Tibial nerve (tissue), 4 donors: ENCODE measurements around the gene ANO4. TPM values are rescaled to one million over a fixed set of nuclear protein-coding genes. Genes with fewer than 3 reads are reported as not detected.

Experiments
- DNase-seq, 2 donors: peaks; one replicate each; pipeline ENCODE4 v3.0.0-alpha.2; 2019; ENCODE audit warnings: low spot score in 2 of 2
- H3K27ac ChIP-seq, 4 donors: fragments of 200-600 bp; sonication (generic) in 3 of 4; one replicate each; pipeline ENCODE4 v1.5.1; 2017 to 2019; ENCODE audit warnings: mild to moderate bottlenecking in 1 of 4
- H3K27me3 ChIP-seq, 2 donors: fragments of 200-600 bp; sonication (generic) in 1 of 2; one replicate each; pipeline versions ENCODE4 v1.5.1 to v1.6.0; 2017 to 2019
- H3K36me3 ChIP-seq, 3 donors: fragments of 200-600 bp; sonication (generic); one replicate each; pipeline ENCODE4 v1.5.1; 2018 to 2019
- H3K4me1 ChIP-seq, 4 donors: fragments of 200-600 bp; sonication (generic) in 3 of 4; one replicate each; pipeline ENCODE4 v1.5.1; 2017 to 2019
- H3K4me3 ChIP-seq, 4 donors: fragments of 200-600 bp; sonication (generic) in 3 of 4; one replicate each; pipeline ENCODE4 v1.5.1; 2017 to 2019; ENCODE audit warnings: mild to moderate bottlenecking in 1 of 4, moderate library complexity in 1 of 4
- H3K9me3 ChIP-seq, 4 donors: fragments of 200-600 bp; sonication (generic) in 3 of 4; one replicate each; pipeline ENCODE4 v1.5.1; 2017 to 2019
- CTCF ChIP-seq, 5 experiments: fragments of 200-600 bp in 3 of 5; fragments of 450-650 bp in 2 of 5; sonication (generic) in 3 of 5; IDR thresholded peaks; one replicate each; pipeline ENCODE4 v1.5.1; 2016 to 2019; ENCODE audit warnings: antibody characterized with exemption in 5 of 5, mild to moderate bottlenecking in 3 of 5, moderate library complexity in 2 of 5
- EP300 ChIP-seq, 2 donors: sonication (generic); formaldehyde crosslinking; IDR thresholded peaks; one replicate each; pipeline ENCODE4 v1.6.1; 2017; ENCODE audit warnings: antibody characterized with exemption in 2 of 2, mild to moderate bottlenecking in 1 of 2
- POLR2A ChIP-seq, 2 donors: fragments of 450-650 bp; IDR thresholded peaks; one replicate each; pipeline ENCODE4 v1.6.1; 2017; ENCODE audit warnings: antibody characterized with exemption in 2 of 2, mild to moderate bottlenecking in 2 of 2, moderate library complexity in 2 of 2
- WGBS, 2 donors: methylation state at CpG; one replicate each; pipeline ENCODE4 v1.1.5; 2018; 5-methylcytosine and 5-hydroxymethylcytosine counted together
- total RNA-seq, 4 donors: library from RNA; depleted of rRNA; stranded (reverse); fragments of >200 nt; gene quantifications; one replicate each; pipeline ENCODE4 v1.1.0, GENCODE V29; 2016

The ANO4 gene
- total RNA-seq, 4 donors from 2014 or later, result 0.63 to 3.9 (median 1.3) TPM; not detected in 1

GRCh38 chr12:100942984-100943749 is 148.6 kb downstream of the ANO4 start:
- DNase-seq, result no peak

GRCh38 chr12:100951756-100952155 is 157.2 kb downstream of the ANO4 start:
- DNase-seq, result no peak
- 94 to 100% methylated on average over 1 of the region's 1 CpG for whole genome bisulfite sequencing, 2 donors
- H3K4me1 ChIP-seq, result no peaks in the 10 kb centered on the region
- no peaks in the 10 kb centered on the region for H3K36me3 ChIP-seq
- no peaks in the 10 kb centered on the region for H3K9me3 ChIP-seq
- no peak overlapping the region for H3K27ac ChIP-seq
- no peak overlapping the region for H3K4me3 ChIP-seq
- TF ChIP-seq EP300 (IDR thresholded peaks at IDR 0.05), result no peak
- no peak for TF ChIP-seq CTCF (IDR thresholded peaks at IDR 0.05)
- no peak for TF ChIP-seq POLR2A (IDR thresholded peaks at IDR 0.05)
- H3K27me3 ChIP-seq, result no peaks in the 10 kb centered on the region

More at GRCh38 chr12:100942984-100943749, 148.6 kb downstream of the ANO4 start:
- no peaks in the 10 kb centered on the region for H3K36me3 ChIP-seq
- H3K27me3 ChIP-seq, result no peaks in the 10 kb centered on the region
- no peak overlapping the region for H3K27ac ChIP-seq
- no peaks in the 10 kb centered on the region for H3K9me3 ChIP-seq
- TF ChIP-seq EP300 (IDR thresholded peaks at IDR 0.05), result no peak
- no peak for TF ChIP-seq POLR2A (IDR thresholded peaks at IDR 0.05)
- no peak for TF ChIP-seq CTCF (IDR thresholded peaks at IDR 0.05)
- 67 to 76% methylated on average over 5 of the region's 5 CpGs for WGBS, 2 donors
- no peaks in the 10 kb centered on the region for H3K4me1 ChIP-seq
- no peak overlapping the region for H3K4me3 ChIP-seq

- no peak for DNase-seq
- Histone ChIP-seq H3K27ac (no peak overlapping the region), H3K27me3 (no peaks in the 10 kb centered on the region), H3K4me3 (no peak overlapping the region), H3K9me3 (no peaks in the 10 kb centered on the region), H3K4me1 (no peaks in the 10 kb centered on the region), H3K36me3 (no peaks in the 10 kb centered on the region)
- no peak for TF ChIP-seq CTCF (IDR thresholded peaks at IDR 0.05)
- no peak for TF ChIP-seq EP300 (IDR thresholded peaks at IDR 0.05)
- no peak for TF ChIP-seq POLR2A (IDR thresholded peaks at IDR 0.05)
These were observed 158.6 kb downstream of the ANO4 start for GRCh38 chr12:100953217-100953616.

- no peaks in the 10 kb centered on the region for H3K9me3 ChIP-seq
- WGBS, 2 donors, result 53 to 56% methylated on average over 2 of the region's 2 CpGs
These were observed 159.1 kb downstream of the ANO4 start for GRCh38 chr12:100953677-100954076.

More at GRCh38 chr12:100953677-100954076, 159.1 kb downstream of the ANO4 start:
- TF ChIP-seq EP300 (IDR thresholded peaks at IDR 0.05) (no peak), POLR2A (IDR thresholded peaks at IDR 0.05) (no peak), CTCF (IDR thresholded peaks at IDR 0.05) (no peak)
- Histone ChIP-seq H3K27me3 (no peaks in the 10 kb centered on the region), H3K36me3 (no peaks in the 10 kb centered on the region), H3K4me3 (no peak overlapping the region), H3K4me1 (no peaks in the 10 kb centered on the region), H3K27ac (no peak overlapping the region)
- DNase-seq, result no peak
